Sigmoid colon (tissue), 4 donors: ENCODE data around the gene TAOK1.

ENCODE experiments used
- EP300 ChIP-seq, 4 donors: sonication (generic); formaldehyde crosslinking; IDR thresholded peaks; one replicate each; pipeline ENCODE4 v1.6.1; 2017; ENCODE audit warnings: antibody characterized with exemption in 4 of 4
- POLR2A ChIP-seq, 2 donors: fragments of 450-650 bp; IDR thresholded peaks; one replicate each; pipeline ENCODE4 v1.6.1; 2016; ENCODE audit warnings: antibody characterized with exemption in 2 of 2, mild to moderate bottlenecking in 2 of 2, moderate library complexity in 2 of 2
- POLR2AphosphoS5 ChIP-seq, 4 donors: sonication (generic); formaldehyde crosslinking; IDR thresholded peaks; one replicate each; pipeline ENCODE4 v1.6.1; 2017; ENCODE audit warnings: antibody characterized with exemption in 4 of 4
- TF ChIP-seq, protein P1 (sequence below), 4 experiments: fragments of 450-650 bp in 3 of 4; fragments of 200-600 bp in 1 of 4; IDR thresholded peaks; one replicate each; pipeline ENCODE4 v1.5.1; 2016 to 2019; ENCODE audit warnings: antibody characterized with exemption in 4 of 4, mild to moderate bottlenecking in 3 of 4, moderate library complexity in 2 of 4

- TF ChIP-seq EP300 (IDR thresholded peaks at IDR 0.05) (no peak), POLR2AphosphoS5 (IDR thresholded peaks at IDR 0.05) (no peak), POLR2A (IDR thresholded peaks at IDR 0.05) (no peak)
- TF ChIP-seq, protein P1, sequence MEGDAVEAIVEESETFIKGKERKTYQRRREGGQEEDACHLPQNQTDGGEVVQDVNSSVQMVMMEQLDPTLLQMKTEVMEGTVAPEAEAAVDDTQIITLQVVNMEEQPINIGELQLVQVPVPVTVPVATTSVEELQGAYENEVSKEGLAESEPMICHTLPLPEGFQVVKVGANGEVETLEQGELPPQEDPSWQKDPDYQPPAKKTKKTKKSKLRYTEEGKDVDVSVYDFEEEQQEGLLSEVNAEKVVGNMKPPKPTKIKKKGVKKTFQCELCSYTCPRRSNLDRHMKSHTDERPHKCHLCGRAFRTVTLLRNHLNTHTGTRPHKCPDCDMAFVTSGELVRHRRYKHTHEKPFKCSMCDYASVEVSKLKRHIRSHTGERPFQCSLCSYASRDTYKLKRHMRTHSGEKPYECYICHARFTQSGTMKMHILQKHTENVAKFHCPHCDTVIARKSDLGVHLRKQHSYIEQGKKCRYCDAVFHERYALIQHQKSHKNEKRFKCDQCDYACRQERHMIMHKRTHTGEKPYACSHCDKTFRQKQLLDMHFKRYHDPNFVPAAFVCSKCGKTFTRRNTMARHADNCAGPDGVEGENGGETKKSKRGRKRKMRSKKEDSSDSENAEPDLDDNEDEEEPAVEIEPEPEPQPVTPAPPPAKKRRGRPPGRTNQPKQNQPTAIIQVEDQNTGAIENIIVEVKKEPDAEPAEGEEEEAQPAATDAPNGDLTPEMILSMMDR (IDR thresholded peaks at IDR 0.05) = no peak
Measured at GRCh38 chr17:29582772-29583171, 192.6 kb downstream of the TAOK1 start.
